ENCODE measurements around the gene MTHFSD.

- TF ChIP-seq POLR2AphosphoS5 (IDR thresholded peaks at IDR 0.05) (no peak), CTCF (IDR thresholded peaks at IDR 0.05) (no peak), POLR2A (IDR thresholded peaks at IDR 0.05) (no peak), EP300 (IDR thresholded peaks at IDR 0.05) (no peak)
Measured at GRCh38 chr16:86505185-86505898, 49.7 kb downstream of the MTHFSD start.
